Right renal pelvis (tissue), 4 donors: Measurements from ENCODE around the gene LMO4. TPM values are rescaled to one million over a fixed set of nuclear protein-coding genes. Genes with fewer than 3 reads are reported as not detected.
A peak's percentile ranks its signal among the peaks of the same experiment; 100 is the strongest.

Experiments used
- DNase-seq, 4 donors: peaks; one replicate each; pipeline ENCODE4 v3.0.0-alpha.2; 2013; ENCODE audit warnings: low read depth in 4 of 4, low spot score in 3 of 4, missing footprints in 1 of 4
- polyA plus RNA-seq, 4 donors: library from polyadenylated mRNA; unstranded; fragments of 120-200 nt; gene quantifications; one replicate each; pipeline ENCODE4 v1.2.1, GENCODE V29; 2013; ENCODE audit not compliant: insufficient read length in 4 of 4

LMO4 gene
- polyA plus RNA-seq, 4 donors: 114 to 151 (median 129) TPM

DNA sequence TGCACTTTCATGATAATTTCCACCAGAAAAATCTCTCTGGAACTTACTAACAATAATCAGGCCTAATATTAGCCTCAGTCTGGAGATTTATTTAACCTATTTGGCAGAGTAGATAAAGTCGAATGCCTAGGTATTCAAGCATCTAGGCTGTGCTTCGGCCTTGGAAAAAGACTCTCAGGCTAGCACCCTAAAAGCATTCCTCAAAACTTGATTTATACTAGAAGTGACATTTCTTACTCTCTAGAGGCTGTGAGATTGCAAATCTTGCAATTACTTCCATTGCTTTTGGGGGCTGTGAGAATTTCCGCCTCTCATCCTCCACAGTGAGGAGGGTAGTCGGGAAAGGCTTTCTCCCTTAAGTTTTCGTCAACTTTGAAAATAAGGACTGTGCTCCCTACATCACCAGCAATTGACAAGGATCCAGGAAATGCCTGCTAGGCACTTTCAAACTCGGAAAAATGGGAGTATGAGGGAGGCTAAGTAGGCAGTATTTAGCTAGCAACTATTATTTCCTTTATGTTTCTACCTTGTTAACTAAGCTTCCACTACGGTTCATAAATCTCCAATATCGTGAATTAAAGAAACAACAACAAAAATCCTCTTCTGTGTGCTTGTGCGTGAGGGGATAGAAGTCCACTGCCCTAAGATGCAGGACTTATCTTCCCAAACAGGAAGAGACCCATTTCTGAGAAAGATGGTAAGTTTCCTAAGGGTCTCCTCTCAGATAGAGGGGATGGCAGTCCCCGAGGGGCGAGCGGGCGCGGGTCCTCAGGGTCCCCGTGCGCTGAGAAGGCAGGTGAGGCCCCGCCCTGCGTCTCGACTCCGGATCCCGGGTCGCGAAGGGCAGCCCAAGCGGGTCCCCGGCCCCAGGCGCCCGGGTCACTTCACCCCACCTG, 1.1 kb upstream of the LMO4 start:
- DNase-seq: no peak

DNA sequence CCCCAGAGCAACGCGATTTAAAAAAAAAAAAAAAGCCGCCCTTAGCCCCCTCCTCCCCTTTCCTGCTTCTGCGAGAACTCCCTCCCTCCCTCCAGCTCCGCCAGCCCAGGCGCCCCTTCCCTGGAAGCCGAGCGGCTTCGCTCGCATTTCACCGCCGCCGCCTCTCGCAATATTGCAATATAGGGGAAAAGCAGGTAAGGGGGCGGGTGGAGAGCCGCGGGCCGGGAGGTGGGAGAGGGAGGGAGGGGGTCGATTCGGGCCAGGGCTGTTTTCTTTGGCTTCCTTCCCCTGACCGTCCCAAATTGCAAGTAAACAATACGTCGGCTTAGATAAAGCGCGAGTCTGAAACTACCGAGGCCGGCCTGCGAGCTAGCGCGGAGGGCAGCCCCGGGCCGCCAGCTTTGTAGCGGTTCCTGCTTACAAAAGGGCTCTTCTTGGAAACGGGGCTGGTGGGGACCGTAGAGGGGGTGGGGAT, 408 bp downstream of the LMO4 start:
- peak in 1 of 4 donors; percentile 47 for DNase-seq

DNA sequence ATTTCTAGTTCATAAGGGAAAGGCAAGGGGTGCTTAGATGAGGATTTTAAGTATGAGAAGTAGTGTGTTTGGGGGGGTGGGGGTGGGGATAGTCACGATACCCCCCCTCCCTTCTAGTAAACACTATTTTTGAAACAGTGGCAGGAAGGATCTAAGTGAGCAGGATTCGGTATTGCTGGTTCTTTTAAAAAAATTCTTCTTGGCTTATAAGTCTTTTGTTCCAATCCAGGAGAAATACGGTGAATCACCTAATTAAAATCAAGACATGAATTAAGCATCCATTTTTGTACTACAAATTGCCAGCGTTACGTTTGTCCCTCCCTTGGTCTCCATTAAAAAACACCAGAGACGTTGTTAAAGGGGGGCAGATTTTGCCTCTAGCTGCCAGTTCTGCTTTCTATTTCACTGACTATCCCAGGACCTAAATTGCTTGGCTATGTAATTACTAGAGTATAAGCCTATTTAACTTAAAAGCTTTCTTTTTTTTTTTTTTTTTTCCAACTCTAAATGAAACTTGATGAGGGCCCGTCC, 911 bp downstream of the LMO4 start:
- peak in 1 of 4 donors; percentile 23 for DNase-seq

DNA sequence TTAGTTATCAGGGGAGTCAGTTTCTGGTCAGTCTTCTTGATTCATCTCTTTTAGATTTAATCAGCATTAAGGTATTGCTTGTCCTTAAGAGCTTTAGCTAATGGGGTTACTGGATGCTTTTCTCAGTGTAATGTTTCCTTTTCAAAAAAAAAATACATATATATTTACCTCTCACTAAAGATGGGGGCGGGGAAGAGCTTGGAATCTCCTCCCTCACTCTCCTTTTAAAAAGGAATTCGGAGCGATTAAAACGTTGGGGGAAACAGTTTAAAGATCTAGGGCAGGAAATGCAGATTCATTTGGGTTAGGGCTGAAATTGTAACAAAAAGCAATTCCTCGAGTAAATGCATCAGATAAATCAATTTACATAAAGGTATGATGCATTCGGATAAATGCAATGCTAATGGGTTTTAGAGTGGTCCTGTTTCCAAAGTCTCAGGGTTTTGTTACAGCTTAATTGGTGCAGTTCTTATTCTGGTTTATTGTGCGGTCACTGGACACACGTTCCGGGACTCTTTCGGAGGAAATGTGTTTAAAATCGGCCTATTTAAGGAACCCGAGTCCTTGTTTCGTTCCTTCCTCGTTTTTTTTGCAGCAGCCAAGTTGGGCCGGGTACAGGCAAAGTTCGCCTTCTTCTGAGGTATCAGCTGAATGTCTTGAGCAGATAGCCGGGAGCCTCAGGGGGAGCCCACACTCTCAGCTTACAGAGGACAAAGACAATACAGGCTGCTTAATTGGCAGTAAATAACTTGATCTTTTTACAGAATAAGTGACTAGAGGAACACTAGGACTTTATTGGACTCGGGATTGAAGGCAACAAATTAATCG, 1.6 kb downstream of the LMO4 start:
- DNase-seq: peak in 1 of 4 donors; percentile 23

DNA sequence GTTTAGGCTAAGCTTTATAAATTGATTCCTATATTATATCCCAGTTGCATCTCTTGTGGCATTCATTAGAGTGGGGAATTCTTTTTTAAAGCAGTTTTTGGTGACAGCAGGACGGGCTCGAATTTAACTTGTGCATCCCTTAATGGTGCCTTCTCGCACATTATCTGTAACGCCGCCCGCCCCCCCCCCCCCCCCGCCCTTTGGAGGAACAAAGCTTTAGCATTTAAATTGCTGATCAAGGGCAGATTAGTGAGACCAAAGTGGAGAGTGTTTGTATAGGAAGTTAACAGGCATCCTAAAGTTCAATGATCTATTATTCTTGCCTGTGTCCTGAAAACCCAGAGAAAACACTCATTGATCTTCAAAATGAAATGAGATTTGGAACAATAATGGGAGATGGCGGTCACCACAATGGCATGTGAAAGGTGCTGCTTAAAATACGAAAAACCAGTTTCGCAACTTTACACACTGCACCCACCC, 2.2 kb downstream of the LMO4 start:
- DNase-seq: no peak

DNA sequence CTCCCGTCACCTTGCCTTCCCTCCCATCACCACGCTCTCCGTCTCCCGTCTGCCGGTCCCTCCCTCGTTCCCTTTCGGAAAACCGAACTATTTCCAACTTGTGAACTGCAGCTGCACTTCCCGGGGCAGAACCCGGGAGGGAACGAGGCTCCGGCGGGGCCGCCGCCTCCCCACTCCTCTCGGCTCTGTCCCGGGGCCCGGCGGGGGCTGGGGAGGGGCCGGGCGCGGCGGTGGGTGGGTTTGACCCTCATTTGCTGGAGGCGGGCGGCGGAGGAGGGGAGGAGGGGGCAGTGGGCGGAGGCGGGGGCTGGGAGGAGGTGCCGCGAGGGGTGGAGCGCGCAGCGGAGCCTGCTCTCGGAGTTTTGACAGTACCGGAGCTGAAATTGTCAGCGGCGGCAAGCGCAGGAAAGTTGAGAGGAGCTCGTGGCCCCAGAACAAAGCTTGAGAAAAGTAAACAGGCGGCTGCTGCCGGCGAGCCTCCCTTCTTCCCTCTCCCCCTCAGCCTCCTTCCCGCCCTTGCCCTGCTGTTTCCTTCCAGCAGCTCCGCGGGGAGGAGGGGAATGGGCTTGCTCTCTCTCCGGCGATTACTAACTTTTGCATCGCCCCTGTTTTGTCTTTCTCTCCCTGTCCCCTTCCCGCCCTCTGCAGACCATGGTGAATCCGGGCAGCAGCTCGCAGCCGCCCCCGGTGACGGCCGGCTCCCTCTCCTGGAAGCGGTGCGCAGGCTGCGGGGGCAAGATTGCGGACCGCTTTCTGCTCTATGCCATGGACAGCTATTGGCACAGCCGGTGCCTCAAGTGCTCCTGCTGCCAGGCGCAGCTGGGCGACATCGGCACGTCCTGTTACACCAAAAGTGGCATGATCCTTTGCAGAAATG, 2.9 kb downstream of the LMO4 start:
- peak in 2 of 4 donors; percentile 58 to 77 for DNase-seq

DNA sequence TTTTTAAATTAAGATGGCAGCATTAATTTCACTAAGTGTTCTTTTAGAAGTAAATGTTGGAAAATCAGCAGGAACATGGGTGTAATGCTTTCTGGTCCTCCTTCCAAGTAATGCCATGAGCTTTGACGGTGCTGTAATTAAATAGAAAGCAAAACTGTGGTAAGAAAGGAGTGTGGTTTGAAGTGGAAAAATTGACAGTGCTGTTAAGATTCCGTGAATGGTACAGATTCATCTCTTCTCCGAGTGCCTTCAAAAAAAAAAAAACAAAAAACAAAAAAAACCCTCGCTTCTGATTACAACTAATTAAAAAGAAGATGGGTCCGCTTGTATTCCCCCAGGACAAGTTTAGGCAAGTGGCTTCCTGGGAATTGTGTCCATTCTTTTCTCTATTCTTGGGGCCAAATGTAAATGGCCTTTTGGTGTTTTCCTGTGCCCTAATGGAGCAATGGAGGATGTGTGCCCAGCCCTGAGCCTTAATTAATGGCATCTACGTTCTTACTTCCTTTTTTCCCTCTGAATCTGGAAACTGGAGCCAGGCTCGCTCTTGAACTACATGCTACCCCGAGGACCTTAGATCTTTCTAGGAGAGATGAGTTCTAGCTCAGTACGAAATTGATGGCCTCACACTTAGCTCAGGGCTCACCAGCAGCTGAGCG, 5.1 kb downstream of the LMO4 start:
- no peak for DNase-seq

DNA sequence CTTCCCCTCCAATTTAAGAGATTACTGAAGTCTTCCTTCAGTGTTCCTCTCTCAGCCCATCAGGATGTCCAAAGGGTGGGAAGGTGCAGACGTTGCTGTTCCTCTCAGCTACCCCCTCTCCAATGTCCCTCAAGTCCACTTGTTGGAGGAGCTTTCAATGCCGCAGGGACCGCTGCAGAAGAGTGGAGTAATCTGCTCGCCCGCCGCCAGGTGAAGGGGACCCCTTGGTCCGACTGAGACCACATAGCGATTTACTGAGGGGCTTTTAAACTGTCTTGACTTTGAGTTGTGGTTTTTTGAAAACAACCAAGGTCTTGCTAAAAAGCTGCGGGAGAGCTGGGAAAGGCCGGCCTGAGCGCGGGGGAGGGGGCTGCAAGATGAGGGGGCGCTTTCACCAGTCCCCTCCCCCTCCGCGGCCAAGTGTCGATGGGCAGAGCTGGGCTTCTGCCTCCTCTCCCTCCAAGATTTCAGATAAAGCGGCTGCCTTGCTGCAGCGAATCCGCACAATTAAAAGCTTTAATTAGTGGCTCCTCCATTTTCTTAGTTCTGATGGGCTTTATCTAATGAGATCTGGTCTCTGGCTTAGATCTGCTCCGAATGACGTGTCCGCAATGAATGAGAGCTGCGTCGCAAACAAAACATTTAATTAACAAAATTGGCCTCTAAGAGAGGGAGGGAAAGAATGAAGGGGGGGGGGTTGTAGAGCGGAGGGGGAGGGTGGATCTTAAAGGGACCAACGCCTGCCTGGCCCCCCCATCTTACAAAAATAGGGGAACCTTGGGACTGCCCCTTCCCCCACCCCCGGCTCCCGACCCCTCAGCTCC, 5.9 kb downstream of the LMO4 start:
- DNase-seq: peak in 1 of 4 donors; percentile 27

DNA sequence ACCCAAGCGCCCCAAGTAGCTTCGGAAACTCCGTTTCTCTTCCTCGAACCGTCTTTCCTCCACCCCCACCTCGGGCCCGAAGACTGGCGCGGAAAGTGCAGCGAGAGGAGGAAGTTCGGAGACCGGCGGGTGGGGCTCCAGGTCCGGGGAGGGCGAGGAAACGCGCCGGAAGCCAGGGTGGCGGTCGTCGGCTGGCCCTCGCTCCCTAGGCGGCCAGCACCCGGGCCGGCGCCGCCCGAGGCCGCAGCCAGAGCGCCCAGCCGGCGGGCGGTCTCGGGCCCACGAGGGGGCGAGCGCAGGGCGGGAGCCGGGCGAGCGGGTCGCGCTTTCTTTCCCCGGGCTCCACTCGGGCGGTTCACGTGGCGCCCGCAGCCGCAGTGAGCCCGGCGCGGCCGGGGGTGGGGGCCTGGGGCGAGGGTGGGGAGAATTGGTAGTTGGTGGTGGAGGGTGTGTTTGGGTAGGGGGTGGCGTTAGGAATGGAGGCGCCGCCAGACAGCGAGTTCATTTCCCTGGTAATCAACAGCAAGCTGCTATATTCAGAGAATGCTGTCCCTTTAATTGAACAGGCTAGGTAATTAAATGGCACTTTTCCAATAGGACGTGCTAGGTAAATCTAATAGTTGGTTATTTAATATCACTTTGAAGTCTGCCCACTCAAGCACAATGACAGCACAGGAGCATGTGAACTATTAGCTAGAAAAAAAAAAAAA, 6.7 kb downstream of the LMO4 start:
- DNase-seq: peak in 1 of 4 donors; percentile 22

DNA sequence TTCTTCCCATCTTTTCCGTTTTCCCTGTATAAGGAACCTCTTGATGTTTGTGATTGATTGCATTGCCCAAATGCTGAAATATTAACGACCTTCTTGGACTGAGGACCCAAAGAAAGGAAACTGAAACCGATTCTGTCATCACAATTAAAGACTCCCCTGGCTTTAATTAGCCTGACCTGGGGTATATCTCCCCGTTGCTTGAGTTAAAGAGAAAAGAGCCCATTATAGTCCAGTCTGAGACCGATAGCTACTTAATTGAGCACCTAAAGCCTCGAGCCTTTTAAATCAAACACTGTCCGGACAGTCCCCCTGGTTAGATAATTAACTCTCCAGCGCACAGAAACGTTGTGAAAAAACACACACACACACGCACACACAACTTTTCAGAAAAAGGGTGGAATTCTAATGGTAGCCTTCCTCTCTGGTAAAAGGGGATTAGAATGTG, 8.0 kb downstream of the LMO4 start:
- no peak for DNase-seq

DNA sequence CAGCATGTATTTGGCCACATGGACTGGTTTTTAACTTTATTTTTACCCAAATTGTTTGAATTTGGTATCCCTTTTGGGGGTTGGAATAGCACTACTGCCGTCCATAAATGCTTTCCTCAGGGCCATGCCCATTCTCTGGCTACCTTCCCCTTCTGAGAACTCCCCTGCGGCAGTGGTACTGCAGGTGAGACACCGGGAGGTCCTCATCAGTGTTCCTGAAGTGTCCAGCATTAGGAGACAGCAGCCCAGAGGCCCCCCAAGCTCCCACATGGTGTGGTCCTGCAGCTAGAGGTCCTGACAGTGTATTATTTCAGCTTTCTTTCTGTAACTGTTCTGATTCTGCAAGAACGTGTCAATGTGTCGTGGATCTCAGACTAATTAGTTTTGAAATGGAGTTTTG, 8.9 kb downstream of the LMO4 start:
- DNase-seq: no peak

DNA sequence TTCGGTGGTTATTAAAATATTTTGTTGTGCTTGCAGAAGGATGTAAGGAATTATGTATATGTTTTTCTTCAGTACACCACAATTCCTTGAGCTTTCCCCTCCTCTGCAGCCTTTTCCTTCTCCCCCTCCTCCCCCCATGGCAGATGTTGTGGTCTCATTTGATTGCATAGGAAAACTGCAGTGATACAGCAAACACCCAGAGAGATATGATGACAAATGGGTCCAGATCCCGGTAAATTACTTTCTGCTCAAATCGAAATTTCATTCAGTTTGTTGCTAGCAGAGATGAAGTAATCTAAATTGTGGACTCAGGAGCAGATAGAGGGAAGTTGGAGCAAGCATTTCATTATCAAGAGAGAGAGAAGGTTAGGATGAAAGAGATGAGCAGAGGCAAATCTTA, 9.9 kb downstream of the LMO4 start:
- no peak for DNase-seq

DNA sequence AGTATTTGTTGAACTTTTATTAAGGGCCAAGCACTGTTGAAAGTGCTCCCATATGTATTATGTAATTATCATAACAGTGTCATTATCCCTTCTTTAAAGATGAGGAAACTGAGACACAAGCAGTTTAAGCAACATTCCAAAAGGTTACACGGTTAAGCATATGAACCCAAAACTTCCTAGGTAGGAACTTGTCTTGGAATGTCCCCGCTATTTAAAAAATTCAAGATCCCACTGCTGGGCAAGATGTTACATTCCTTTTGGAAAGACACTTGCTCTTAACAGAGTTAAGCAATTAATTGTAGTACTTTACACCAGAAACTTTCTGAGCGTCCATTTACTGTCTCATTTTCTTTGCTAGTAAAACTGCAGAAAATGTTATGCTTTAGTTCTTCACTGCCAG, 15.6 kb downstream of the LMO4 start:
- DNase-seq: no peak

DNA sequence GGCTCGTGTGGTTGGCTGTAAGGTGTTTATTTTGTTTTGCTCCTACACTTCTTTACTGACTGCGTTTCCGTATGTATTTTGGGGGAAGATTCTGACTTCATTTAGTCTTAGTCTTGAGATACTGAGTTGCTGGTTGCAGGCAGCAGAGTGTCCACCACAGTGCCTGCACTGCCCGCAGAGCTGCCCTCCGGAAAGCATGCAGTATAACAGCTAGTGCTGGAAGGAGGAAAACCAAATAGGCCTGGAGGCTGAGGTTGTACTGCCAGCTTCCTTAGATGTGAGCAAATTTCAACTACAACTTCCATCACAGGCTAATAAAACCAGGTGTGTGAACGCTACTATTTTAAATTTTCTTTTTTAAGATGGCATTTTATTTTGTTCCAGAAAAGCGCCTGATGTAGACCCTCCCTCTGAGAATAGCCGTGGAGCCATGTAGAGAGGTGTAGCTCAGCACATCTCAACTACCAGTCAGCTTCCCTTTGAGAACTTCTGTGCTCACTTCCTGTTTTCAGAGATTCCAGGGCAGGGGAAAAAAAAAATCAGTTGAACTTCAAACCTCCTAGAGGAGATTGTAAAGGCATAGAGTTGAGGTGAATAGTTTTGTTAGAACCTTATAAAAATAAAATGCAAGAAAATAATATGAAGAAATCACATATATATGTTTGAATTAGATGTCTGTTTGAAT, 17.6 kb downstream of the LMO4 start:
- DNase-seq: no peak

DNA sequence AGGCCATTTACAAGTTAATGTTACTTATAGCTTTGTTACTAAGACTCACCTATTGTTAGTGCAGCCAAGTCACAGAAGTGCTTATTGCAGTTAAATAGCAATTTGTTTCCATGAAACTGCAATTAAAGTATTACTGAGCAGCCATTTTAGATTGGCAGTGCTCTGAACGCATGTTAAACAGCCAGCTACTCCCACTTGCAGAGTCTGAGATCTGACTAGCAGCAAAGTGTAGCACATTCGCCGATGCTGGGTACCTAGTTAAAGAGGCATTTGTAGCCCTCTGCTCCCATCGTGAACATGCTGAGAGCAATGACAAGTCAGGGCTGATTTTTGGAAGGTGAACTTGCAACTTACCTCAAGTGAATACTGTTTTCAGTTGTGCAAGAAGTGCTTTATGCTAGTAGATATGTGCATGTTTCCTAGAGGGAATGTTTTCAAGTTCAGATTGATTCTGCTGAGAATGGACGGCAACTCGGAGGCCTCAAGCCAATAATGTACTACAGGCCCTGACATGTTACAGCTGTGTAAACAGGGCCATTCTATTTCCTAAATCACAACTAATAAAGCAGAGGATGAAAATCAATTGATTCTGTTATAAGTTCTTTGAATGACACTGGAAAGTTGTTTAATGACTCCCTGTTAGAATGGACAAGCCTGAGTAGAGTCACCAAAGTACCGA, 19.8 kb downstream of the LMO4 start:
- DNase-seq: no peak

DNA sequence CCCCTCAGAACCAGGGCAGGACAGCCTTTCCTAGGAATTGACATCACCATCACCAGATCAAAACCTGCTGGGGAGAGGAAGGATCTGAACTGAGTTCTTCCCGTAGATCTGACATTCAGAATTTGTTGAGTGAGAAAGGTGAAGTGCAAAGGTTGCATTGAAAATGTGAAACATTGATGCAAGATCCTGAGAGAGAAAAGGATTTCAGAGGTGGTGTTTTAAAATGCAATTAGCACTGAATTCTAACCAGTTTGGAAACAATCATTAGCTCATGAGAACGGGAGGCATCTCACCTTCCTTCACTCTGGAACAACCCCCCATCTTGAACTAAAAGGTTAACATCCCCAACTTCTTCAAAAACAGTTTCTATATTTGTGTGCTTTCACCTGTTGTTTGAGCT, 20.4 kb downstream of the LMO4 start:
- no peak for DNase-seq

DNA sequence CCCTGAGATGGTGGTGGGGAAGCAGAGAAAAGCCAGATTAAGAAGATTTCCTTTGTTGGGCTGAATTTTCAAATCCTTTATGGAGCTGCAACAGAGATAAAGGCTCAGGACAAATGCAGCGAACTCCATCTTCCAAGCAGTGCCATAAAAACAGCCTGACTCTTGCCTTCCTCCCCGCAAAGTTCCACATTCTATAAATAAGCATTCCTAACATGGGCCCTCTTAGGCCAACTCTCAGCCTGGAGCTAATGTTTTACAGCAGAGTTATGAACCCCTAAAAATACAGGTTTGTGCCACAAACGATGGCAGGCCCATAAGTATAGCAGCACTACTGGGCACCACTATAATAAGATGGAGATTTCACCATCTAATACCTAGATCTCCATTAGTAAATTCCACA, 27.2 kb downstream of the LMO4 start:
- no peak for DNase-seq
